ENCODE results near the gene TFPI. TPM values are rescaled to one million over a fixed set of nuclear protein-coding genes. Genes with fewer than 3 reads are reported as not detected.

The TFPI gene
- total RNA-seq, 4 donors from 2014 or later: 7.1 to 28.9 (median 20.2) TPM

- peak overlapping the region in 3 of 4 donors; percentile 49 to 74 (median 73) for H3K27ac ChIP-seq
- H3K9me3 ChIP-seq: no peaks in the 10 kb centered on the region
- no peaks in the 10 kb centered on the region for H3K36me3 ChIP-seq
- in situ Hi-C loops (cut with MboI; ENCODE audit: low pct_ligation_motif_present in 1 of 4, low pct_unique_long_range_greater_than_20kb in 1 of 4, low sequenced_read_pairs in 3 of 4): no loop called here
- intact Hi-C loops (cut with DNase I; ENCODE audit: low total_unique reads): no loop called here
- H3K4me3 ChIP-seq: peak overlapping the region in 3 of 4 donors; percentile 26 to 42 (median 34)
- no peaks in the 10 kb centered on the region for H3K27me3 ChIP-seq
- H3K4me1 ChIP-seq: peaks cover 0 to 44% (median 4%) of the 10 kb centered on the region in 4 donors
- WGBS, 2 donors (ENCODE audit: low coverage in 1 of 2): 15 to 17% methylated on average over 2 of the region's 2 CpGs
- DNase-seq: no peak
- TF ChIP-seq EP300 (IDR thresholded peaks at IDR 0.05; ENCODE audit: low read depth) (no peak), POLR2AphosphoS5 (IDR thresholded peaks at IDR 0.05) (peak in 1 of 3 donors; percentile 20)
Observed at GRCh38 chr2:187552828-187553681, 1.2 kb downstream of the TFPI start.

GRCh38 chr2:187552381-187552780 is 1.9 kb downstream of the TFPI start:
- H3K27me3 ChIP-seq: no peaks in the 10 kb centered on the region
- intact Hi-C loops (cut with DNase I; ENCODE audit: low total_unique reads): no loop called here
- H3K9me3 ChIP-seq: no peaks in the 10 kb centered on the region
- DNase-seq: no peak
- TF ChIP-seq EP300 (IDR thresholded peaks at IDR 0.05; ENCODE audit: low read depth) (no peak), CTCF (IDR thresholded peaks at IDR 0.05) (no peak), POLR2A (IDR thresholded peaks at IDR 0.05) (no peak), POLR2AphosphoS5 (IDR thresholded peaks at IDR 0.05) (no peak)
- H3K4me1 ChIP-seq: peaks cover 0 to 44% (median 4%) of the 10 kb centered on the region in 4 donors
- peak overlapping the region in 1 of 4 donors; percentile 42 for H3K4me3 ChIP-seq
- H3K36me3 ChIP-seq: no peaks in the 10 kb centered on the region
- in situ Hi-C loops (cut with MboI; ENCODE audit: low pct_ligation_motif_present in 1 of 4, low pct_unique_long_range_greater_than_20kb in 1 of 4, low sequenced_read_pairs in 3 of 4): no loop called here
- H3K27ac ChIP-seq: peak overlapping the region in 3 of 4 donors; percentile 49 to 74 (median 73)

- 9 to 38% methylated on average over 1 of the region's 1 CpG for WGBS, 2 donors (ENCODE audit: low coverage in 1 of 2)
- no peak for TF ChIP-seq POLR2A (IDR thresholded peaks at IDR 0.05)
- no peak for TF ChIP-seq POLR2AphosphoS5 (IDR thresholded peaks at IDR 0.05)
- in situ Hi-C loops (cut with MboI; ENCODE audit: low pct_ligation_motif_present in 1 of 4, low pct_unique_long_range_greater_than_20kb in 1 of 4, low sequenced_read_pairs in 3 of 4): no loop called here
- H3K27me3 ChIP-seq: no peaks in the 10 kb centered on the region
- DNase-seq: no peak
- intact Hi-C loops (cut with DNase I; ENCODE audit: low total_unique reads): no loop called here
- peak overlapping the region; percentile 41 to 74 (median 50) for H3K27ac ChIP-seq
- peaks cover 0 to 44% (median 4%) of the 10 kb centered on the region in 4 donors for H3K4me1 ChIP-seq
- H3K4me3 ChIP-seq: peak overlapping the region in 2 of 4 donors; percentile 3 to 24
- H3K9me3 ChIP-seq: no peaks in the 10 kb centered on the region
- no peaks in the 10 kb centered on the region for H3K36me3 ChIP-seq
Observed at GRCh38 chr2:187550857-187551256, 3.4 kb downstream of the TFPI start.

GRCh38 chr2:187549951-187550555 is 4.2 kb downstream of the TFPI start:
- H3K27me3 ChIP-seq: no peaks in the 10 kb centered on the region
- peaks cover 0 to 47% (median 4%) of the 10 kb centered on the region in 4 donors for H3K4me1 ChIP-seq
- intact Hi-C loops (cut with DNase I; ENCODE audit: low total_unique reads): no loop called here
- in situ Hi-C loops (cut with MboI; ENCODE audit: low pct_ligation_motif_present in 1 of 4, low pct_unique_long_range_greater_than_20kb in 1 of 4, low sequenced_read_pairs in 3 of 4): no loop called here
- H3K27ac ChIP-seq: peak overlapping the region; percentile 41 to 74 (median 50)
- H3K36me3 ChIP-seq: no peaks in the 10 kb centered on the region
- no peaks in the 10 kb centered on the region for H3K9me3 ChIP-seq
- H3K4me3 ChIP-seq: peak overlapping the region in 2 of 4 donors; percentile 3 to 24
- DNase-seq: no peak
- no peak for TF ChIP-seq POLR2A (IDR thresholded peaks at IDR 0.05)
- no peak for TF ChIP-seq CTCF (IDR thresholded peaks at IDR 0.05)
- no peak for TF ChIP-seq POLR2AphosphoS5 (IDR thresholded peaks at IDR 0.05)
- no peak for TF ChIP-seq EP300 (IDR thresholded peaks at IDR 0.05; ENCODE audit: low read depth)
- WGBS, 2 donors (ENCODE audit: low coverage in 1 of 2): 45 to 61% methylated on average over 3 of the region's 3 CpGs

- Histone ChIP-seq H3K4me1 (peaks cover 0 to 40% (median 4%) of the 10 kb centered on the region in 4 donors), H3K4me3 (no peak overlapping the region), H3K27me3 (no peaks in the 10 kb centered on the region), H3K36me3 (no peaks in the 10 kb centered on the region), H3K27ac (peak overlapping the region; percentile 6 to 74 (median 48)), H3K9me3 (no peaks in the 10 kb centered on the region)
- in situ Hi-C loops (cut with MboI; ENCODE audit: low pct_ligation_motif_present in 1 of 4, low pct_unique_long_range_greater_than_20kb in 1 of 4, low sequenced_read_pairs in 3 of 4) (no loop called here), intact Hi-C loops (cut with DNase I; ENCODE audit: low total_unique reads) (no loop called here)
- TF ChIP-seq EP300 (IDR thresholded peaks at IDR 0.05; ENCODE audit: low read depth) (no peak), POLR2A (IDR thresholded peaks at IDR 0.05) (no peak), POLR2AphosphoS5 (IDR thresholded peaks at IDR 0.05) (no peak), CTCF (IDR thresholded peaks at IDR 0.05) (no peak)
- DNase-seq: no peak
Observed at GRCh38 chr2:187549193-187549592, 5.0 kb downstream of the TFPI start.

All from transverse colon (tissue), 4 donors.